ENCODE results near the gene LYVE1.

The LYVE1 gene

GRCh38 chr11:10526974-10527918 lies 41.2 kb downstream of the LYVE1 start:
- no peak for DNase-seq (ENCODE audit: low read depth)
- H3K4me3 ChIP-seq (ENCODE audit: low read depth, low read length) = no peak overlapping the region
- in situ Hi-C loops (cut with HindIII; ENCODE audit: low sequenced_read_pairs) = no loop called here
- TF ChIP-seq CTCF (IDR thresholded peaks at IDR 0.05; ENCODE audit: low read depth, low read length, missing control alignments) = no peak

GRCh38 chr11:10524471-10524870 lies 44.0 kb downstream of the LYVE1 start:
- TF ChIP-seq CTCF (IDR thresholded peaks at IDR 0.05; ENCODE audit: low read depth, low read length, missing control alignments) = no peak
- H3K4me3 ChIP-seq (ENCODE audit: low read depth, low read length) = no peak overlapping the region
- no peak for DNase-seq (ENCODE audit: low read depth)
- in situ Hi-C loops (cut with HindIII; ENCODE audit: low sequenced_read_pairs) = no loop called here

- DNase-seq (ENCODE audit: low read depth) = no peak
- in situ Hi-C loops (cut with HindIII; ENCODE audit: low sequenced_read_pairs) = no loop called here
- TF ChIP-seq CTCF (IDR thresholded peaks at IDR 0.05; ENCODE audit: low read depth, low read length, missing control alignments) = no peak
- no peak overlapping the region for H3K4me3 ChIP-seq (ENCODE audit: low read depth, low read length)
Observed at GRCh38 chr11:10522921-10523320, 45.5 kb downstream of the LYVE1 start.

GRCh38 chr11:10522276-10522675 lies 46.2 kb downstream of the LYVE1 start:
- TF ChIP-seq CTCF (IDR thresholded peaks at IDR 0.05; ENCODE audit: low read depth, low read length, missing control alignments) = no peak
- in situ Hi-C loops (cut with HindIII; ENCODE audit: low sequenced_read_pairs) = no loop called here
- no peak overlapping the region for H3K4me3 ChIP-seq (ENCODE audit: low read depth, low read length)
- no peak for DNase-seq (ENCODE audit: low read depth)

- H3K4me3 ChIP-seq (ENCODE audit: low read depth, low read length) = no peak overlapping the region
- in situ Hi-C loops (cut with HindIII; ENCODE audit: low sequenced_read_pairs) = no loop called here
- TF ChIP-seq CTCF (IDR thresholded peaks at IDR 0.05; ENCODE audit: low read depth, low read length, missing control alignments) = no peak
- no peak for DNase-seq (ENCODE audit: low read depth)
Observed at GRCh38 chr11:10520562-10520961, 47.9 kb downstream of the LYVE1 start.

- H3K4me3 ChIP-seq (ENCODE audit: low read depth, low read length) = no peak overlapping the region
- in situ Hi-C loops (cut with HindIII; ENCODE audit: low sequenced_read_pairs) = no loop called here
- no peak for DNase-seq (ENCODE audit: low read depth)
- no peak for TF ChIP-seq CTCF (IDR thresholded peaks at IDR 0.05; ENCODE audit: low read depth, low read length, missing control alignments)
Observed at GRCh38 chr11:10519630-10520029, 48.8 kb downstream of the LYVE1 start.
